Activated T-cell treated with anti-CD3 and anti-CD28 coated beads, Interleukin-2, amount 50 U/mL, for 72 hours (primary cell): ENCODE results near the gene TMEM212. TPM values are rescaled to one million over a fixed set of nuclear protein-coding genes. Genes with fewer than 3 reads are reported as not detected.

Source experiments
- ATAC-seq, 2 donors: fragments of 150-1000 bp; cut with Tn5 transposase; replicated peaks in 1 of 2; 2 replicates each; pipeline ENCODE4 v1.10.0; 2021; ENCODE audit warnings: moderate library complexity in 2 of 2, mild to moderate bottlenecking in 1 of 2
- DNase-seq, 2 donors: peaks; one replicate each; pipeline ENCODE4 v3.0.0; 2021 to 2022; ENCODE audit warnings: mixed read lengths in 1 of 2
- H3K27ac Mint-ChIP-seq: one replicate; pipeline ENCODE4 v1.8.0; 2022; ENCODE audit warnings: mild to moderate bottlenecking, moderate library complexity, mixed read lengths
- H3K27me3 Mint-ChIP-seq: one replicate; pipeline ENCODE4 v1.8.0; 2022; ENCODE audit warnings: low read depth, mixed read lengths
- H3K36me3 Mint-ChIP-seq, 2 donors: one replicate each; pipeline ENCODE4 v1.8.0; 2022; ENCODE audit warnings: mixed read lengths in 2 of 2, mild to moderate bottlenecking in 1 of 2; ENCODE audit not compliant: insufficient read depth in 2 of 2
- H3K4me1 Mint-ChIP-seq: one replicate; pipeline ENCODE4 v1.8.0; 2022; ENCODE audit warnings: low read depth, mixed read lengths
- H3K4me3 Mint-ChIP-seq, 2 donors: one replicate each; pipeline ENCODE4 v1.8.0; 2022; ENCODE audit warnings: mild to moderate bottlenecking in 2 of 2, mixed read lengths in 2 of 2, moderate library complexity in 2 of 2
- H3K9me3 Mint-ChIP-seq, 2 donors: one replicate each; pipeline ENCODE4 v1.8.0; 2022; ENCODE audit warnings: mixed read lengths in 2 of 2
- total RNA-seq, 2 donors: library from RNA; stranded (reverse); gene quantifications; one replicate each; pipeline ENCODE4 v1.2.3, GENCODE V29; 2022

Gene TMEM212
- total RNA-seq, 2 donors from 2014 or later, result not detected

- Mint-ChIP-seq H3K27me3 (peaks cover 10% of the 10 kb centered on the region), H3K4me1 (no peaks in the 10 kb centered on the region), H3K27ac (no peak overlapping the region)
Measured at GRCh38 chr3:171832989-171833388, 10.2 kb upstream of the TMEM212 start.

DNA sequence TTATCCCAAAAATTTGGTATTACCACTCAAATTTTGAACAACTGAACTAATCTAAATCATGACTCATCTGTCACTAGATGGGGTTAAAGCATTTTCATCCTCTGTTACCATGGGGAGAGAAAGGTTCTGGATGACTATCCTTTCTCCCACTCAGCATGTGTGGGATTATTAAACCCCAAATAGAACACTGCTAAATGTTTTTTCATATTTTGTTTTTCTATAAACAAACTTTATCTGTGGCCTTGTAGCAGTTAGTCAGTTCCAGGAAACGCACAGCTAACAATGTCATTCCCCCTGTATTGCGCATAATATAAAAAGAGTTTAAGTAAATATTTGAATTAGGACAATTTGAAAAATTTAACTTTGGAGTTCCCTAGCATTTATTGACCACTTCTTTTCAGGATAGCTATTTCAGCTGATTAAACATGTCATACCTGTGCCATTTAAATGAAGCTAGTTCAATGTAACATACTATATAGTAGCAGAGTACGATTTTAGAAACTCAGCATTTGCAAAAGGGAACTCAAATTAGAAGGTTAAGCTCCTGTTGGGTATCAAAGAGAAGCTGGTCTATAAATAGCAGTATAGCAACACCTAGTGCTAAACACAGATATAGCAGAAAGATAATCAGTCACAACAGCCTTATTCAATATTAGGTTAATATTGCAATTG, 9.2 kb upstream of the TMEM212 start:
- peaks cover 12% of the 10 kb centered on the region for H3K27me3 Mint-ChIP-seq
- no peak overlapping the region for H3K27ac Mint-ChIP-seq
- H3K9me3 Mint-ChIP-seq, result no peaks in the 10 kb centered on the region
- no peak for DNase-seq
- no peaks in the 10 kb centered on the region for H3K36me3 Mint-ChIP-seq
- H3K4me1 Mint-ChIP-seq, result no peaks in the 10 kb centered on the region
- H3K4me3 Mint-ChIP-seq, result no peak overlapping the region
- ATAC-seq, result peak; percentile 47 to 58

More at GRCh38 chr3:171832989-171833388, 10.2 kb upstream of the TMEM212 start:
- Mint-ChIP-seq H3K36me3 (no peaks in the 10 kb centered on the region), H3K4me3 (no peak overlapping the region), H3K9me3 (no peaks in the 10 kb centered on the region)
- DNase-seq (no peak), ATAC-seq (no peak)

DNA sequence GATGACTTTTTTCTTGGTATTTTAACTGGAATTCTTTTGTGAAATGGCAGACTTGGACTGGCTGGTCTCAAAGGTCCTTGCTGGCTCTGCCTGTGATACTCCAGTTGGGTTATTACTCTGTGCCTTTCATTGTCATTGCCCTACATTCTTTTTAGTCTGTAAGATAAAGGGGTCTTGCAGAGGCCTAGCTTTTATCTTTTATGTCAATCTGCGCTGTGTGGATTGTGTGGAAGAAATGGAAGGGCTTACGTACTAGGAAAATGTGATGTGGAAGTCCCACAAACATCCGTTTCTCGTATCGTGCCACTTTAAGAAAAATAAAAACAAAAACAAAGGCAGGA, 8.7 kb upstream of the TMEM212 start:
- Mint-ChIP-seq H3K36me3 (no peaks in the 10 kb centered on the region), H3K27me3 (peaks cover 12% of the 10 kb centered on the region), H3K4me3 (no peak overlapping the region), H3K9me3 (no peaks in the 10 kb centered on the region), H3K4me1 (no peaks in the 10 kb centered on the region), H3K27ac (no peak overlapping the region)
- ATAC-seq (no peak), DNase-seq (no peak)

- no peaks in the 10 kb centered on the region for H3K4me1 Mint-ChIP-seq
- ATAC-seq (no peak), DNase-seq (no peak)
- no peaks in the 10 kb centered on the region for H3K9me3 Mint-ChIP-seq
- peaks cover 12% of the 10 kb centered on the region for H3K27me3 Mint-ChIP-seq
- no peak overlapping the region for H3K4me3 Mint-ChIP-seq
- no peaks in the 10 kb centered on the region for H3K36me3 Mint-ChIP-seq
- no peak overlapping the region for H3K27ac Mint-ChIP-seq
Measured at GRCh38 chr3:171835116-171835515, 8.0 kb upstream of the TMEM212 start.

- no peaks in the 10 kb centered on the region for H3K4me1 Mint-ChIP-seq
- no peak for ATAC-seq
- no peak for DNase-seq
- H3K27ac Mint-ChIP-seq, result no peak overlapping the region
- H3K36me3 Mint-ChIP-seq, result no peaks in the 10 kb centered on the region
- H3K9me3 Mint-ChIP-seq, result peaks cover 0 to 1% of the 10 kb centered on the region in 2 donors
- peaks cover 16% of the 10 kb centered on the region for H3K27me3 Mint-ChIP-seq
- H3K4me3 Mint-ChIP-seq, result no peak overlapping the region
Measured at GRCh38 chr3:171835613-171836012, 7.5 kb upstream of the TMEM212 start.

DNA sequence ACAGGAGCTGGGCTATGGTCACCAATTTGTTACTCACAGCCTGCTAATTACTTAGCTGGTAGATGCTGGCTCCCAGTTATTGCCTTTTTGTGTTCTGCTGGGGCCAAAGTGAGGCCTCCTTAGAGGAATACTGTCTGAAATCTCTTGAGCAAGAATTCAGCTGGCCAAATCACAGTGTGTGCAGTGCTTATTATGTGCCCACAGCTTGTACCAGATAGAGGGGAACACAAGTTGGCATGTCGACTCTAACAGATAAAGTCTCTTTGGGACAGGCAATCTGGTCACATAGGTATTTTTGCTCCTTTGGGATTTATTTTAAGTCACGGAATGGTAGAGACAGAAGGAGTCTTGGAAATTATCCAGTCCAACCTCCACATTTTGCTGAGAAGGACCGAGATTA, 6.3 kb upstream of the TMEM212 start:
- no peaks in the 10 kb centered on the region for H3K36me3 Mint-ChIP-seq
- peaks cover 0 to 1% of the 10 kb centered on the region in 2 donors for H3K9me3 Mint-ChIP-seq
- H3K27me3 Mint-ChIP-seq, result peaks cover 28% of the 10 kb centered on the region
- H3K4me1 Mint-ChIP-seq, result no peaks in the 10 kb centered on the region
- no peak overlapping the region for H3K27ac Mint-ChIP-seq
- H3K4me3 Mint-ChIP-seq, result no peak overlapping the region
- DNase-seq, result no peak
- ATAC-seq, result no peak

DNA sequence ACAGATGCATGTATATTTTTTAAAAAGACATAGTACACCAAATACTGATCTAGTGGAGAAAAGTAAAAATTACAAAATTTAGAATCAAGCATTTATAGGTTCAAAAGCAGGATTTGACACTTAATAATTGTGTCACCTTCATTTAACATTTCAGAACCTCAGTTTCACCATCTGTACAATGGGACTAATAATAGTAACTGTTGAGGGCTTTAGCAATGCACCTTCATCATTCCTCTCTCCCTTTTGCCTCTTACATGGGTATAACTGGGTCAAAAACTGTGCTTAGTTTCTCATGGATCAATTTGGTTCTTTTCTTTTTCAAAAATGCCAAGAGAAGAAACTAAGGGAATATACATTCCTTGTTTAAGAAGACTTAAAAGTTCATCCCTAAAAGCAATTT, 5.5 kb upstream of the TMEM212 start:
- Mint-ChIP-seq H3K9me3 (peaks cover 0 to 1% of the 10 kb centered on the region in 2 donors), H3K27ac (no peak overlapping the region), H3K4me1 (no peaks in the 10 kb centered on the region), H3K4me3 (no peak overlapping the region), H3K36me3 (no peaks in the 10 kb centered on the region), H3K27me3 (peaks cover 29% of the 10 kb centered on the region)
- no peak for DNase-seq
- no peak for ATAC-seq

DNA sequence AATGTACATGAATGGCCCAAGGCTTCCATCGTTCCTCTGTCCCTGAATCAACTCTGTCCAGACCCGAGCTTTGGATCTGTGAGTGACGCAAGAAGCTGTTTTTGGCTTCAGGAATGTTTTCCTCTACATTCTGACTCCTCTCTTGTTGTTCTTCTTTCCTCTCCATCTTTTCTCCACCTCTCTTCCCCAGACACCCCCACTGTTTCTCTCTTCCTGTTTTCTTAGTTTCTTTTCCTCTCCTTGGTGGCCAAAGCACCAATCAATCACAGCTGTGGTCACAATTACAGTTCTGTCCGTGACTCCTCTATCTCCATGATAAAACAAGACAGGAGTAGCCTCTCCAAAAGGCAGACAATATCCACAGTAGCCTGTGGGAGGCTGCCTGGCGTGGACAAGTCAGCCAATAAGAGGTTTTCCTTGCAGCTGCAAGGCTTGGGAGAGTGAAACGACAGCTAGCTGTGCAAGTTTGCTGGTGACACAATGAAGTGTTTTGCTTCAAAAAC, 4.9 kb upstream of the TMEM212 start:
- Mint-ChIP-seq H3K27ac (no peak overlapping the region), H3K4me3 (no peak overlapping the region), H3K27me3 (peaks cover 29% of the 10 kb centered on the region), H3K9me3 (peaks cover 0 to 1% of the 10 kb centered on the region in 2 donors), H3K36me3 (no peaks in the 10 kb centered on the region), H3K4me1 (no peaks in the 10 kb centered on the region)
- DNase-seq (no peak), ATAC-seq (no peak)

GRCh38 chr3:171839270-171839669, 3.9 kb upstream of the TMEM212 start:
- peaks cover 0 to 1% of the 10 kb centered on the region in 2 donors for H3K9me3 Mint-ChIP-seq
- H3K36me3 Mint-ChIP-seq, result no peaks in the 10 kb centered on the region
- DNase-seq (no peak), ATAC-seq (no peak)
- no peak overlapping the region for H3K4me3 Mint-ChIP-seq
- H3K4me1 Mint-ChIP-seq, result no peaks in the 10 kb centered on the region
- no peak overlapping the region for H3K27ac Mint-ChIP-seq
- peaks cover 29% of the 10 kb centered on the region for H3K27me3 Mint-ChIP-seq

DNA sequence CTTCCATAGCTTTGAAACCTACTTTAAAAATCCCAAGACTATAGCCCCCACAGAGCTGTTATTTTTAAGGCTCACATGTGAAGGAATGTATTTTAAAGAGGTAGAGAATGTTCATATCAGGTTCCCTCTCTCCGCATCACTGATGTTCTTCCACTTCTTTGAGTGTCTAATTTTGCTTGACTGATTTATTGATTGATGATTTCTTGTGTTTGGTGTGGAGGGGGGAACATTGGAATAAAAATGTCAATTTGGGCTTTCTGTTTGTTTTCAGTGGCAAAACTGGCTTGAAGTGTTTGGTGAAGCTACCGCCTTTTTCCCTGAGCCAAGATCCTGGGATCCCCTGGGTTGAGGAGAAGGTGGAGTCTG, 2.7 kb upstream of the TMEM212 start:
- Mint-ChIP-seq H3K9me3 (peaks cover 0 to 1% of the 10 kb centered on the region in 2 donors), H3K4me3 (no peak overlapping the region), H3K4me1 (no peaks in the 10 kb centered on the region), H3K36me3 (no peaks in the 10 kb centered on the region), H3K27ac (no peak overlapping the region), H3K27me3 (peaks cover 29% of the 10 kb centered on the region)
- no peak for DNase-seq
- ATAC-seq, result no peak

- DNase-seq (no peak), ATAC-seq (no peak)
- peaks cover 0 to 1% of the 10 kb centered on the region in 2 donors for H3K9me3 Mint-ChIP-seq
- peaks cover 32% of the 10 kb centered on the region for H3K27me3 Mint-ChIP-seq
- H3K36me3 Mint-ChIP-seq, result no peaks in the 10 kb centered on the region
- H3K27ac Mint-ChIP-seq, result no peak overlapping the region
- no peak overlapping the region for H3K4me3 Mint-ChIP-seq
- peaks cover 3% of the 10 kb centered on the region for H3K4me1 Mint-ChIP-seq
Measured at GRCh38 chr3:171840811-171841619, 2.1 kb upstream of the TMEM212 start.

GRCh38 chr3:171841620-171842000, 1.5 kb upstream of the TMEM212 start:
- peaks cover 34% of the 10 kb centered on the region for H3K27me3 Mint-ChIP-seq
- H3K27ac Mint-ChIP-seq, result no peak overlapping the region
- ATAC-seq (no peak), DNase-seq (no peak)
- no peaks in the 10 kb centered on the region for H3K36me3 Mint-ChIP-seq
- H3K4me1 Mint-ChIP-seq, result peaks cover 9% of the 10 kb centered on the region
- H3K9me3 Mint-ChIP-seq, result peaks cover 0 to 1% of the 10 kb centered on the region in 2 donors
- no peak overlapping the region for H3K4me3 Mint-ChIP-seq

DNA sequence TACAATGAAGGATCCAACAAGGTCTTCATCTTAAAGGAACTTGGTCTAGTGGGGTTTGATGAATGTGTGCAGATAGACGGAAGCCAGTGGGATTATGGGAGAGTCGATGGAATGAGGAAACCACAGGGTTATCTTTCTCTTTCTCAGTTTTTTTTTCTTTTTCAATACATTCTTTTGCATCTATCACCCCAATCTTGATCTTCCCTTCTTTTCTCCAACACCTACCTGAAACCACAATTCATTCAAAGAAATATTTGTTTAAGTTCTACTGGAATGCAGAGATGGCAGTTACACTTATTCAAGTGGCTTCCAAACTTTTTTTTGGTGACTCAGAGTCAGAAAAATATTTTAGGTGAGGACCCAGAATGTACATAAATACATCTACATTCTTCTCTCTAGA, 1.7 kb downstream of the TMEM212 start:
- no peak for DNase-seq
- H3K4me3 Mint-ChIP-seq, result no peak overlapping the region
- H3K4me1 Mint-ChIP-seq, result peaks cover 25% of the 10 kb centered on the region
- H3K27me3 Mint-ChIP-seq, result peaks cover 31% of the 10 kb centered on the region
- H3K36me3 Mint-ChIP-seq, result no peaks in the 10 kb centered on the region
- no peak overlapping the region for H3K27ac Mint-ChIP-seq
- peaks cover 0 to 1% of the 10 kb centered on the region in 2 donors for H3K9me3 Mint-ChIP-seq
- no peak for ATAC-seq
